Body of pancreas (tissue), 4 donors: ENCODE data around the gene MARCKS.

Experiments
- CTCF ChIP-seq, 7 experiments: fragments of 450-650 bp in 4 of 7; fragments of 200-600 bp in 3 of 7; sonication (generic) in 3 of 7; IDR thresholded peaks; one replicate each; pipeline ENCODE4 v1.5.1; 2016 to 2019; ENCODE audit warnings: antibody characterized with exemption in 7 of 7
- POLR2A ChIP-seq, 3 donors: fragments of 450-650 bp; IDR thresholded peaks; one replicate each; pipeline ENCODE4 v1.6.1; 2016; ENCODE audit warnings: antibody characterized with exemption in 3 of 3, mild to moderate bottlenecking in 2 of 3

DNA sequence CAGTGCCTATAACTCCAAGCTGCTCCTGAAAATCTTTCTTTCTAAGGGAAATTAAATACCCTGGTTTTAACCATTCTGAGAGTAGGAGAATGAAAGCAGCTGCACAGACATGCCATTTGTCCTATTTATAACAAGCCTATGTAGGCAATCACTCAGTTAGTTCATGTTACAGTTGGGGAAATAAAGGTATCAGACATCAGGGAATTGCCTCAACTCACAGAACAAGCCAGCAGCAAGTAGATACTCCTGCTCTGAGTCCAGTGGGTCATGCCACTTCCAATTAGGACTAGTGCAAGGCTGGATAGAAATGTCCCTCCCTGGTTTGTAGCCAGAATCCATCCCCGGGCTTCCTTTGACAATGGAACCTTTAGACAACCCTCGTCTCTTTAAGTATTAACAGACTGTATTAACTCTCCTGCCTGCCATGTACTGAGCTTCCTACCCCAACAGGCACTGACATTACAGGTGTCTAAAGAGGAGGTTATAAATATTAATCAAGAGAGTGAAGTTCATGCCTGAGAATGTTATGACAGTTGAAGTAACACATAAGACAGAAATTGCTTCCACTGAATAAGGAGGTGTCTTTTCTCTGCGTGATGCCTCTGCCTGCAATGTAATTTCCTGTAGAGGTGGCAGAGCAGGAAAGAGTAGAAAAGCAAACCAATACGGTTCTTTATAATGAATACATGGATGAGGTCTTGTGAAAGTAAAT lies 28.0 kb upstream of the MARCKS start:
- TF ChIP-seq CTCF (IDR thresholded peaks at IDR 0.05) (no peak), POLR2A (IDR thresholded peaks at IDR 0.05) (no peak)
